H1 (cell line): Measurements from ENCODE around the gene GDF2. TPM values are rescaled to one million over a fixed set of nuclear protein-coding genes. Genes with fewer than 3 reads are reported as not detected.

Source experiments
- CTCF ChIA-PET: fragments of 300-600 bp; sonication (Branson Sonifier 250); formaldehyde crosslinking; loops from one replicate; lab custom pipeline; 2021; ENCODE audit not compliant: partially characterized antibody; lab: Charles Lee
- POLR2A ChIA-PET: fragments of 300-600 bp; sonication (Branson Sonifier 250); formaldehyde crosslinking; loops from one replicate; lab custom pipeline; 2021; ENCODE audit warnings: inconsistent platforms; ENCODE audit not compliant: partially characterized antibody; lab: Charles Lee
- DNase-seq, 2 experiments: peaks; one replicate each; pipeline versions ENCODE4 v3.0.0 to v3.0.0-alpha.2; 2010 to 2022; ENCODE audit warnings: low spot score in 2 of 2, low read depth in 1 of 2, mixed read lengths in 1 of 2
- FAIRE-seq: peaks from 2 replicates; lab custom pipeline; 2011; peaks lifted over from hg19 to GRCh38; lab: Jason Lieb, UNC
- H2AFZ ChIP-seq: 2 replicates; pipeline ENCODE4 v1.8.1; 2012; ENCODE audit warnings: low read length, inconsistent platforms
- H2AK5ac ChIP-seq: 2 replicates; pipeline ENCODE4 v1.6.1; 2013; ENCODE audit warnings: low read depth, low read length
- H2BK120ac ChIP-seq: replicated peaks from 2 replicates; pipeline ENCODE3; 2013; ENCODE audit warnings: low read depth, low read length, inconsistent platforms
- H2BK12ac ChIP-seq: 2 replicates; pipeline ENCODE4 v1.6.1; 2013; ENCODE audit warnings: low read depth, low read length
- H2BK15ac ChIP-seq: 2 replicates; pipeline ENCODE4 v1.6.1; 2013; ENCODE audit warnings: low read length
- H2BK20ac ChIP-seq: 2 replicates; pipeline ENCODE4 v1.6.1; 2013; ENCODE audit warnings: low read length
- H2BK5ac ChIP-seq: 2 replicates; pipeline ENCODE4 v1.6.1; 2013; ENCODE audit warnings: low read depth, low read length
- H3K14ac ChIP-seq: 2 replicates; pipeline ENCODE4 v1.6.1; 2013; ENCODE audit warnings: inconsistent platforms; ENCODE audit not compliant: insufficient read length
- H3K18ac ChIP-seq: 2 replicates; pipeline ENCODE4 v1.6.1; 2013; ENCODE audit warnings: low read length; ENCODE audit errors: extremely low read depth
- H3K23ac ChIP-seq: 2 replicates; pipeline ENCODE4 v1.6.1; 2013; ENCODE audit warnings: inconsistent platforms; ENCODE audit not compliant: insufficient read length
- H3K23me2 ChIP-seq: 2 replicates; pipeline ENCODE4 v1.6.1; 2013; ENCODE audit warnings: low read depth, low read length
- H3K27ac ChIP-seq: 2 replicates; pipeline ENCODE4 v1.6.1; 2011; ENCODE audit warnings: low read depth, low read length, inconsistent platforms
- H3K27me3 ChIP-seq, 4 experiments: replicated peaks in 1 of 4; 1 replicate in 1 of 4; 2 replicates in 3 of 4; pipeline versions ENCODE4 v1.6.1 to v1.8.1; 2011 to 2013; ENCODE audit warnings: low read length in 3 of 4, mild to moderate bottlenecking in 3 of 4, inconsistent platforms in 2 of 4, mixed read lengths in 2 of 4, moderate library complexity in 1 of 4; ENCODE audit not compliant: control insufficient read depth in 3 of 4, insufficient read depth in 3 of 4; ENCODE audit errors: extremely low read depth in 1 of 4
- H3K36me3 ChIP-seq, 4 experiments: 2 replicates each; pipeline versions ENCODE4 v1.6.1 to v1.8.1; 2011 to 2013; ENCODE audit warnings: mild to moderate bottlenecking in 4 of 4, low read length in 3 of 4, moderate library complexity in 2 of 4, control low read depth in 1 of 4, inconsistent platforms in 1 of 4; ENCODE audit not compliant: insufficient read depth in 4 of 4, control insufficient read depth in 2 of 4
- H3K4ac ChIP-seq: replicated peaks from 2 replicates; pipeline ENCODE3; 2013; ENCODE audit warnings: low read length, low read depth, mixed read lengths, inconsistent platforms; ENCODE audit not compliant: insufficient read length
- H3K4me1 ChIP-seq, 4 experiments: replicated peaks in 1 of 4; 1 replicate in 1 of 4; 2 replicates in 3 of 4; pipeline versions ENCODE4 v1.6.1 to v1.8.1; 2011 to 2013; ENCODE audit warnings: low read length in 3 of 4, inconsistent platforms in 2 of 4, mixed read lengths in 1 of 4; ENCODE audit not compliant: insufficient read depth in 4 of 4, control insufficient read depth in 3 of 4
- H3K4me2 ChIP-seq, 2 experiments: 2 replicates each; pipeline versions ENCODE4 v1.6.1 to v1.8.1; 2011 to 2013; ENCODE audit warnings: low read depth in 2 of 2, low read length in 2 of 2, control low read depth in 1 of 2, inconsistent platforms in 1 of 2, mild to moderate bottlenecking in 1 of 2; ENCODE audit not compliant: insufficient read depth in 1 of 2
- H3K4me3 ChIP-seq, 4 experiments: fragments of 200-600, 300-600 bp in 1 of 4; sonication (generic), shearing (Covaris generic), sonication (Bioruptor Twin) in 1 of 4; 2 replicates each; pipeline versions ENCODE4 v1.5.1 to v1.8.1; 2011 to 2016; ENCODE audit warnings: low read length in 4 of 4, low read depth in 3 of 4, control low read depth in 2 of 4, inconsistent platforms in 2 of 4, mild to moderate bottlenecking in 2 of 4, mixed read lengths in 1 of 4, moderate library complexity in 1 of 4; ENCODE audit not compliant: insufficient read depth in 2 of 4; ENCODE audit errors: extremely low read depth in 1 of 4
- H3K56ac ChIP-seq: replicated peaks from 2 replicates; pipeline ENCODE3; 2013; ENCODE audit warnings: low read depth, mild to moderate bottlenecking, mixed read lengths, low read length, inconsistent platforms; ENCODE audit not compliant: insufficient read length
- H3K79me1 ChIP-seq: 2 replicates; pipeline ENCODE4 v1.6.1; 2013; ENCODE audit warnings: low read depth, low read length, control low read depth
- H3K79me2 ChIP-seq, 2 experiments: 2 replicates each; pipeline versions ENCODE4 v1.6.1 to v1.8.1; 2012 to 2013; ENCODE audit warnings: low read length in 2 of 2, mild to moderate bottlenecking in 2 of 2, inconsistent platforms in 1 of 2; ENCODE audit not compliant: insufficient read depth in 2 of 2, control insufficient read depth in 1 of 2
- H3K9ac ChIP-seq, 4 experiments: replicated peaks in 1 of 4; 1 replicate in 1 of 4; 2 replicates in 3 of 4; pipeline versions ENCODE4 v1.6.1 to v1.8.1; 2011 to 2013; ENCODE audit warnings: low read depth in 3 of 4, low read length in 3 of 4, control low read depth in 2 of 4, mild to moderate bottlenecking in 2 of 4, moderate library complexity in 2 of 4, inconsistent platforms in 1 of 4; ENCODE audit errors: extremely low read depth in 1 of 4
- H3K9me3 ChIP-seq, 2 experiments: 2 replicates each; pipeline versions ENCODE4 v1.6.1 to v1.8.1; 2012 to 2013; ENCODE audit warnings: mild to moderate bottlenecking in 2 of 2, moderate library complexity in 2 of 2, control low read depth in 1 of 2, inconsistent platforms in 1 of 2, low read depth in 1 of 2, low read length in 1 of 2, mixed read lengths in 1 of 2; ENCODE audit not compliant: insufficient read depth in 2 of 2
- H4K20me1 ChIP-seq, 2 experiments: replicated peaks in 1 of 2; 2 replicates each; pipeline versions ENCODE3 to v1.8.1; 2011 to 2013; ENCODE audit warnings: inconsistent platforms in 2 of 2, low read length in 2 of 2, mild to moderate bottlenecking in 1 of 2; ENCODE audit not compliant: insufficient read depth in 2 of 2, control insufficient read depth in 1 of 2
- H4K5ac ChIP-seq: 2 replicates; pipeline ENCODE4 v1.6.1; 2013; ENCODE audit warnings: low read length, low read depth, mixed read lengths, inconsistent platforms; ENCODE audit not compliant: insufficient read length
- H4K8ac ChIP-seq: 2 replicates; pipeline ENCODE4 v1.8.0; 2013; ENCODE audit warnings: mild to moderate bottlenecking, moderate library complexity, low read length, inconsistent platforms; ENCODE audit not compliant: insufficient read depth; ENCODE audit errors: extremely low read depth
- H4K91ac ChIP-seq: replicated peaks from 2 replicates; pipeline ENCODE3; 2013; ENCODE audit warnings: low read length, mixed read lengths, inconsistent platforms; ENCODE audit not compliant: insufficient read length
- CHD2 ChIP-seq: IDR thresholded peaks from 2 replicates; pipeline ENCODE4 v1.6.1; 2012; ENCODE audit warnings: low read length, improper control_type of control experiment
- GABPA ChIP-seq: IDR thresholded peaks from 2 replicates; pipeline ENCODE4 v1.6.1; 2011; ENCODE audit warnings: mild to moderate bottlenecking, low read length, moderate library complexity, borderline replicate concordance; ENCODE audit not compliant: insufficient read depth
- HDAC2 ChIP-seq, 2 experiments: fragments of 300-600 bp in 1 of 2; sonication (generic) in 1 of 2; IDR thresholded peaks; 2 replicates each; pipeline ENCODE4 v1.6.1; 2011 to 2012; ENCODE audit warnings: low read depth in 2 of 2, low read length in 2 of 2, mild to moderate bottlenecking in 2 of 2, moderate library complexity in 2 of 2, borderline replicate concordance in 1 of 2, inconsistent platforms in 1 of 2
- HDAC6 ChIP-seq: IDR thresholded peaks from one replicate; pipeline ENCODE4 v1.7.1; 2012; ENCODE audit warnings: low read depth, mild to moderate bottlenecking, inconsistent platforms, low read length, moderate library complexity
- RXRA ChIP-seq: IDR thresholded peaks from 2 replicates; pipeline ENCODE4 v1.6.1; 2011; ENCODE audit warnings: low read depth, mild to moderate bottlenecking, low read length, moderate library complexity; ENCODE audit not compliant: insufficient read depth
- SUZ12 ChIP-seq: fragments of 200-600 bp; sonication (generic); IDR thresholded peaks from 2 replicates; pipeline ENCODE4 v1.6.1; 2012; ENCODE audit warnings: mild to moderate bottlenecking, inconsistent platforms, low read length, moderate library complexity, mixed read lengths
- YY1 ChIP-seq: IDR thresholded peaks from 2 replicates; pipeline ENCODE4 v1.6.1; 2011; ENCODE audit warnings: low read depth, mild to moderate bottlenecking, low read length
- WGBS, 2 experiments: shearing (Covaris generic) in 1 of 2; methylation state at CpG; one replicate each; pipeline versions ENCODE4 v1.1.6 to v1.1.7; 2013 to 2015; ENCODE audit warnings: low lambda C conversion rate in 2 of 2, mixed read lengths in 2 of 2, inconsistent platforms in 1 of 2, low coverage in 1 of 2, missing lambda C conversion rate in 1 of 2; ENCODE audit not compliant: insufficient replicate concordance in 2 of 2, insufficient coverage in 1 of 2, insufficient read length in 1 of 2; ENCODE audit errors: extremely low coverage in 1 of 2, missing lambda C conversion rate in 1 of 2; 5-methylcytosine and 5-hydroxymethylcytosine counted together
- polyA plus RNA-seq, 7 experiments: library from polyadenylated mRNA; depleted of rRNA in 3 of 7; stranded (reverse) in 5 of 7; unstranded in 2 of 7; fragments of >200 nt in 5 of 7; fragments of 200-250 nt in 2 of 7; gene quantifications; 1 replicate in 5 of 7; 2 replicates in 1 of 7; 4 replicates in 1 of 7; pipeline versions ENCODE4 v1.2.1 to v1.2.3, GENCODE V29; 2011 to 2013; ENCODE audit warnings: missing spikeins in 2 of 7, mixed read lengths in 2 of 7
- total RNA-seq: library from RNA; stranded (reverse); fragmentation: NEBNext Ultra II Directional; extraction: Animal tissue kit (Norgen Biotek cat#: 25700); gene quantifications from 2 replicates; pipeline ENCODE4 v1.2.1, GENCODE V29; 2021
- TF ChIP-seq, protein P1 (sequence below), 3 experiments: IDR thresholded peaks; 1 replicate in 2 of 3; 2 replicates in 1 of 3; pipeline versions ENCODE4 v1.5.1 to v1.6.1; 2011; ENCODE audit warnings: low read length in 3 of 3, mild to moderate bottlenecking in 3 of 3, inconsistent platforms in 2 of 3, low read depth in 1 of 3, moderate library complexity in 1 of 3; ENCODE audit not compliant: insufficient read depth in 1 of 3; ENCODE audit errors: control extremely low read depth in 1 of 3

GDF2 gene
- total and polyA plus RNA-seq, 2 of the 8 experiments (the other 6 are each of a cell fraction or from before 2014, with no cell fraction given), result not detected

DNA sequence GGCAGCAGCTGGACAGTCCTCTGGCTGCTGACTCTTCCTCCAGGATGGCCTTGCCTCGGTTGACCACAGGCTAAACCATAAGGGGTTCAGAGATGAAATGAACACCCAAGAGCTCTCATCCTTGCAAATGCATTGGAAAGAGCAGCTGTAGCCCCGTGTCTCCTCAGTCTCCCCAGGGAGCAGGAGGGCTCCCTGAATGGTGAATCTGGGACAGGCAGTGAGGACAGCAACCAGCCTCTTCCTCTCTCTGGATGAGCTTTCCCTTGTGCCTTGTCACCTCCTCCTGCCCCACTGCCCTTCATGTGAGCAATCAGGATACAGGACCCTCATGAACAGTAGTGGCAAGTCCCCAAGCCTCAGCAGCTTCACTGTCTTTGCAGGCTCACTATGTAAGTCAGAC lies 46.2 kb upstream of the GDF2 start:
- Histone ChIP-seq H4K20me1 (no peaks in the 10 kb centered on the region), H3K4ac (no peak overlapping the region), H3K36me3 (no peaks in the 10 kb centered on the region), H4K91ac (no peak overlapping the region), H3K9ac (no peak overlapping the region), H4K8ac (no peak overlapping the region), H2BK5ac (peak overlapping the region; percentile 2; the same call in 1 of the 2 replicates), H3K56ac (no peak overlapping the region), H3K4me1 (no peaks in the 10 kb centered on the region; a peak in 1 of 7 replicates), H3K18ac (no peak overlapping the region), H2BK15ac (no peak overlapping the region), H3K9me3 (peaks cover 0 to 6% of the 10 kb centered on the region in 2 experiments; a peak in 2 of 4 replicates), H3K27ac (no peak overlapping the region), H2BK120ac (no peak overlapping the region), H3K79me2 (no peaks in the 10 kb centered on the region), H3K23me2 (no peaks in the 10 kb centered on the region), H3K79me1 (no peaks in the 10 kb centered on the region), H3K27me3 (no peaks in the 10 kb centered on the region), H2BK20ac (no peak overlapping the region), H3K23ac (no peak overlapping the region), H2AFZ (peak overlapping the region; percentile 9; the same call in 1 of the 2 replicates), H3K4me2 (no peak overlapping the region), H2AK5ac (no peak overlapping the region), H3K14ac (no peak overlapping the region), H2BK12ac (no peak overlapping the region), H3K4me3 (no peak overlapping the region), H4K5ac (no peak overlapping the region)
- ChIA-PET CTCF (interaction anchor here (0.6 to 1.8 kb wide), 7 partner anchors 11 to 228 kb away, joined by 3 to 8 read pairs (median 4); no protein-coding TSS in a partner anchor), POLR2A (no interaction called here)
- FAIRE-seq, result no peak
- peak in 1 of 2 experiments; percentile 16 for DNase-seq
- WGBS, 2 experiments, result 87% methylated on average over 2 of the region's 2 CpGs; no CpG with 5 or more reads in 1 of the 2 experiments
- TF ChIP-seq SUZ12 (no peak), HDAC6 (no peak), YY1 (no peak), GABPA (no peak), RXRA (no peak), CHD2 (no peak), HDAC2 (IDR thresholded peaks at IDR 0.05; ENCODE audit: borderline replicate concordance in 1 of 2, low read depth in 2 of 2, low read length in 2 of 2) (no peak)
- TF ChIP-seq, protein P1, sequence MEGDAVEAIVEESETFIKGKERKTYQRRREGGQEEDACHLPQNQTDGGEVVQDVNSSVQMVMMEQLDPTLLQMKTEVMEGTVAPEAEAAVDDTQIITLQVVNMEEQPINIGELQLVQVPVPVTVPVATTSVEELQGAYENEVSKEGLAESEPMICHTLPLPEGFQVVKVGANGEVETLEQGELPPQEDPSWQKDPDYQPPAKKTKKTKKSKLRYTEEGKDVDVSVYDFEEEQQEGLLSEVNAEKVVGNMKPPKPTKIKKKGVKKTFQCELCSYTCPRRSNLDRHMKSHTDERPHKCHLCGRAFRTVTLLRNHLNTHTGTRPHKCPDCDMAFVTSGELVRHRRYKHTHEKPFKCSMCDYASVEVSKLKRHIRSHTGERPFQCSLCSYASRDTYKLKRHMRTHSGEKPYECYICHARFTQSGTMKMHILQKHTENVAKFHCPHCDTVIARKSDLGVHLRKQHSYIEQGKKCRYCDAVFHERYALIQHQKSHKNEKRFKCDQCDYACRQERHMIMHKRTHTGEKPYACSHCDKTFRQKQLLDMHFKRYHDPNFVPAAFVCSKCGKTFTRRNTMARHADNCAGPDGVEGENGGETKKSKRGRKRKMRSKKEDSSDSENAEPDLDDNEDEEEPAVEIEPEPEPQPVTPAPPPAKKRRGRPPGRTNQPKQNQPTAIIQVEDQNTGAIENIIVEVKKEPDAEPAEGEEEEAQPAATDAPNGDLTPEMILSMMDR (IDR thresholded peaks at IDR 0.05; ENCODE audit: control extremely low read depth in 1 of 3, insufficient read depth in 1 of 3, low read depth in 1 of 3, low read length in 3 of 3), result no peak
